Loucy (cell line): ENCODE data around the gene DGCR8.
A peak's percentile ranks its signal among the peaks of the same experiment; 100 is the strongest.

Source experiments
- H2AFZ ChIP-seq: fragments of 200-600 bp; sonication (generic); 2 replicates; pipeline ENCODE4 v1.6.0; 2016; ENCODE audit warnings: antibody characterized with exemption, mild to moderate bottlenecking, low read length, moderate library complexity
- H3F3A ChIP-seq: fragments of 200-600 bp; 2 replicates; pipeline ENCODE4 v1.6.0; 2016; ENCODE audit warnings: antibody characterized with exemption, low read depth, mild to moderate bottlenecking
- H3K27me3 ChIP-seq: fragments of 200-600 bp; sonication (generic); 2 replicates; pipeline ENCODE4 v1.6.1; 2014; ENCODE audit warnings: low read length, mild to moderate bottlenecking; ENCODE audit not compliant: insufficient read depth, poor library complexity, severe bottlenecking
- H3K36me3 ChIP-seq: fragments of 200-600 bp; sonication (generic); 2 replicates; pipeline ENCODE4 v1.6.1; 2016; ENCODE audit warnings: low read length; ENCODE audit not compliant: insufficient read depth
- H3K4me1 ChIP-seq: fragments of 200-600 bp; sonication (generic); 2 replicates; pipeline ENCODE4 v1.5.1; 2014; ENCODE audit warnings: low read length, mild to moderate bottlenecking; ENCODE audit not compliant: insufficient read depth, poor library complexity, severe bottlenecking
- H3K4me2 ChIP-seq: fragments of 200-600 bp; sonication (generic); 2 replicates; pipeline ENCODE4 v1.6.0; 2014; ENCODE audit warnings: antibody characterized with exemption, low read length, low read depth, mild to moderate bottlenecking; ENCODE audit not compliant: poor library complexity, severe bottlenecking
- H3K4me3 ChIP-seq: fragments of 200-600 bp; sonication (generic); 2 replicates; pipeline ENCODE4 v1.5.1; 2014; ENCODE audit warnings: low read length, mild to moderate bottlenecking, mixed read lengths; ENCODE audit not compliant: poor library complexity, severe bottlenecking
- H3K79me2 ChIP-seq: fragments of 200-600 bp; sonication (generic); 2 replicates; pipeline ENCODE4 v1.6.1; 2014; ENCODE audit warnings: low read length; ENCODE audit not compliant: insufficient read depth
- H3K9ac ChIP-seq: fragments of 200-600 bp; sonication (generic); 2 replicates; pipeline ENCODE4 v1.6.0; 2014; ENCODE audit warnings: mild to moderate bottlenecking, low read depth, low read length, moderate library complexity; ENCODE audit not compliant: poor library complexity, severe bottlenecking
- H3K9me2 ChIP-seq: fragments of 200-600 bp; sonication (generic); replicated peaks from 2 replicates; pipeline ENCODE4 v1.6.1; 2016; ENCODE audit warnings: low read depth, low read length, mixed read lengths
- H3K9me3 ChIP-seq: fragments of 200-600 bp; sonication (generic); 2 replicates; pipeline ENCODE4 v1.6.1; 2014; ENCODE audit warnings: mild to moderate bottlenecking, antibody characterized with exemption, low read length, low read depth; ENCODE audit not compliant: insufficient read depth
- H4K20me1 ChIP-seq: fragments of 200-600 bp; sonication (generic); 2 replicates; pipeline ENCODE4 v1.6.0; 2014; ENCODE audit warnings: antibody characterized with exemption, low read length, mild to moderate bottlenecking; ENCODE audit not compliant: insufficient read depth, poor library complexity, severe bottlenecking
- EZH2phosphoT487 ChIP-seq: fragments of 200-600 bp; IDR thresholded peaks from 2 replicates; pipeline ENCODE4 v1.6.1; 2018; ENCODE audit warnings: antibody characterized with exemption, mild to moderate bottlenecking, moderate library complexity, borderline replicate concordance
- TF ChIP-seq, protein P1 (sequence below): fragments of 200-600 bp; sonication (generic); conservative IDR thresholded peaks from 2 replicates; pipeline ENCODE4 v1.5.1; 2014; ENCODE audit warnings: mild to moderate bottlenecking, antibody characterized with exemption, low read length

DGCR8 gene

GRCh38 chr22:20080445-20080775, 369 bp downstream of the DGCR8 start:
- H3K4me2 ChIP-seq, result peak overlapping the region; percentile 79
- H3K4me3 ChIP-seq, result peak overlapping the region; percentile 92
- peaks cover 40% of the 10 kb centered on the region for H3K4me1 ChIP-seq
- TF ChIP-seq, protein P1, sequence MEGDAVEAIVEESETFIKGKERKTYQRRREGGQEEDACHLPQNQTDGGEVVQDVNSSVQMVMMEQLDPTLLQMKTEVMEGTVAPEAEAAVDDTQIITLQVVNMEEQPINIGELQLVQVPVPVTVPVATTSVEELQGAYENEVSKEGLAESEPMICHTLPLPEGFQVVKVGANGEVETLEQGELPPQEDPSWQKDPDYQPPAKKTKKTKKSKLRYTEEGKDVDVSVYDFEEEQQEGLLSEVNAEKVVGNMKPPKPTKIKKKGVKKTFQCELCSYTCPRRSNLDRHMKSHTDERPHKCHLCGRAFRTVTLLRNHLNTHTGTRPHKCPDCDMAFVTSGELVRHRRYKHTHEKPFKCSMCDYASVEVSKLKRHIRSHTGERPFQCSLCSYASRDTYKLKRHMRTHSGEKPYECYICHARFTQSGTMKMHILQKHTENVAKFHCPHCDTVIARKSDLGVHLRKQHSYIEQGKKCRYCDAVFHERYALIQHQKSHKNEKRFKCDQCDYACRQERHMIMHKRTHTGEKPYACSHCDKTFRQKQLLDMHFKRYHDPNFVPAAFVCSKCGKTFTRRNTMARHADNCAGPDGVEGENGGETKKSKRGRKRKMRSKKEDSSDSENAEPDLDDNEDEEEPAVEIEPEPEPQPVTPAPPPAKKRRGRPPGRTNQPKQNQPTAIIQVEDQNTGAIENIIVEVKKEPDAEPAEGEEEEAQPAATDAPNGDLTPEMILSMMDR, result no peak
- TF ChIP-seq EZH2phosphoT487, result no peak
- H2AFZ ChIP-seq, result no peak overlapping the region
- no peaks in the 10 kb centered on the region for H3K36me3 ChIP-seq
- no peaks in the 10 kb centered on the region for H3K9me3 ChIP-seq
- H3K9ac ChIP-seq, result peak overlapping the region; percentile 93
- H4K20me1 ChIP-seq, result peaks cover 46% of the 10 kb centered on the region
- peaks cover 59% of the 10 kb centered on the region for H3K79me2 ChIP-seq
- H3K9me2 ChIP-seq, result no peaks in the 10 kb centered on the region
- H3K27me3 ChIP-seq, result peaks cover 6% of the 10 kb centered on the region
- H3F3A ChIP-seq, result peaks cover 5% of the 10 kb centered on the region

DNA sequence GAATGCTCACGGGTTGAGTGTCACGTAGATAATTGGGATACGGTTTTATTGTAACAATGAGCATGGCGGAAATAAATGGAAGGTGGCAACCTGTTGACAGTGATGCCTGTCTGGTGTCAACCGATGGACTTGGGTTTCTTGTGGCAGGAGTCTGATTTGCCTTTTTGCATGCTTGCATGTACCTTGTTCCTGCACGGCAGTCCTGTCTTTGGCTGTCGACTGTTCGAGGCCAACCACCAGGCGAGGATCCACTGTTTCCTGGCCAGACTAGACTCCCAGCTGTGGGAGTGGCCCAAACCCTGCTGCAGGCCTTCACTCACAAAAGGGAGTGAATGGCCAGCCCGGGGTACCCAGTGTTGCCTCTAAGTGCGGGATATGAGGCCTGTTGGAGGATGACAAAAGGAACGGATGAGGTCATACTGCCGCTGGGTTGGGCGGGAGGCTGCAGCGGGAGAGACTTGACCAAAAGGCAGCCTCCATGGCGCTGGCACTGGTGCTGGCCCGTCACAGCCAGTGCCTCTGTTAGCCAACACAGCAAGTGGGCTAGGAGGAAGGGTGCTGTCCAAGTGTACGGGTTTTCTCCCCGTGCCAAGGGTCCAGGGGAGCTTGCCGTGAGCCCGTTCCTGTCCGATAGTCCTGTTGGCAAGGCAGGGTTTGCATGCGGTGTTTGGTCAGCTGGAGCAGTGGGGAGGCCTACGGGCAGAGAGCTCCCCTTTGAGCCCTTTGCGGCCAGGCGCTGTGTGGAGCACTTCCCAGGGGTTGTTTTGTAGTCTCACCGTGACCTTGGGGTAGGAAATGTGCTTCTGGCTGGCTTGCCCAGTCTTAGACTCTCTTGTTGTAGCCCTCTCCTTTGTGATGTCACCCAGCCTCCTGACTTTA, 974 bp downstream of the DGCR8 start:
- H3F3A ChIP-seq, result peaks cover 5% of the 10 kb centered on the region
- H4K20me1 ChIP-seq, result peaks cover 52% of the 10 kb centered on the region
- H3K36me3 ChIP-seq, result peaks cover 5% of the 10 kb centered on the region; the same call in 1 of the 2 replicates
- H3K4me2 ChIP-seq, result peak overlapping the region; percentile 79
- peaks cover 65% of the 10 kb centered on the region for H3K79me2 ChIP-seq
- TF ChIP-seq, protein P1, result no peak
- TF ChIP-seq EZH2phosphoT487, result no peak
- H2AFZ ChIP-seq, result no peak overlapping the region
- peak overlapping the region; percentile 93 for H3K9ac ChIP-seq
- no peaks in the 10 kb centered on the region for H3K9me2 ChIP-seq
- H3K27me3 ChIP-seq, result peaks cover 6% of the 10 kb centered on the region
- H3K9me3 ChIP-seq, result no peaks in the 10 kb centered on the region
- peaks cover 42% of the 10 kb centered on the region for H3K4me1 ChIP-seq
- H3K4me3 ChIP-seq, result peak overlapping the region; percentile 92

- peaks cover 28% of the 10 kb centered on the region; the same call in 1 of the 2 replicates for H3K36me3 ChIP-seq
- peaks cover 42% of the 10 kb centered on the region for H3K4me1 ChIP-seq
- no peaks in the 10 kb centered on the region; the same call in 1 of the 2 replicates for H3F3A ChIP-seq
- no peak overlapping the region for H2AFZ ChIP-seq
- H4K20me1 ChIP-seq, result peaks cover 75% of the 10 kb centered on the region
- peak overlapping the region; percentile 79 for H3K4me2 ChIP-seq
- H3K9me3 ChIP-seq, result no peaks in the 10 kb centered on the region
- peak overlapping the region; percentile 67 for H3K9ac ChIP-seq
- no peak for TF ChIP-seq EZH2phosphoT487
- TF ChIP-seq, protein P1, result no peak
- no peaks in the 10 kb centered on the region for H3K9me2 ChIP-seq
- H3K27me3 ChIP-seq, result peaks cover 6% of the 10 kb centered on the region
- peaks cover 88% of the 10 kb centered on the region for H3K79me2 ChIP-seq
- H3K4me3 ChIP-seq, result peak overlapping the region; percentile 92
Observed at GRCh38 chr22:20083157-20083890, 3.3 kb downstream of the DGCR8 start.
